Astrocyte of the spinal cord (primary cell): ENCODE results near the gene CADM2.

Experiments
- DNase-seq: peaks from one replicate; pipeline ENCODE4 v3.0.0; 2011; ENCODE audit warnings: low read depth, low spot score
- H3K4me3 ChIP-seq: 2 replicates; pipeline ENCODE4 v1.5.1; 2011; ENCODE audit warnings: low read depth, mild to moderate bottlenecking, low read length, moderate library complexity
- in situ Hi-C: cut with HindIII; loops from 2 replicates; pipeline ENCODE4 v1.10.0; 2017; ENCODE audit warnings: low sequenced_read_pairs
- TF ChIP-seq, protein P1 (sequence below): IDR thresholded peaks from 2 replicates; pipeline ENCODE4 v1.5.1; 2012; ENCODE audit warnings: low read depth, mild to moderate bottlenecking, low read length, inconsistent platforms

Gene CADM2

DNA sequence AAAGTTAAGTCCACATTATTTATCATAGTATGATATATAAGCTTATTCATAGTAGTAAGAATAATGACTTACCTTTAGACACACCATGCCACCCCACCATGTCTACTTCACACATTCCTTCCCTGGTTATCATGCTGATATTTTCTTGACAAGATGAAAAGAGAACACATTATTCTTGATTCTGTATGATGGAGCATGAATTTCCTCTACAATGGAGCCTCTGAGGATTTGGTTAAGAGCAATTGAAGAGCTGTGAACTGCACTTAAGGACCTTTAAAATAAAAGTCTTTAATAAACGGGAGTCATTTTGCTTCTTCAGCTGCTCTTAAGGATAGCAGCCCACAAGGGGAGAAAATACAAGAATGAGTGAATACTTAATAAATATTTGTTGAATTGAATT, 226.7 kb downstream of the CADM2 start:
- TF ChIP-seq, protein P1, sequence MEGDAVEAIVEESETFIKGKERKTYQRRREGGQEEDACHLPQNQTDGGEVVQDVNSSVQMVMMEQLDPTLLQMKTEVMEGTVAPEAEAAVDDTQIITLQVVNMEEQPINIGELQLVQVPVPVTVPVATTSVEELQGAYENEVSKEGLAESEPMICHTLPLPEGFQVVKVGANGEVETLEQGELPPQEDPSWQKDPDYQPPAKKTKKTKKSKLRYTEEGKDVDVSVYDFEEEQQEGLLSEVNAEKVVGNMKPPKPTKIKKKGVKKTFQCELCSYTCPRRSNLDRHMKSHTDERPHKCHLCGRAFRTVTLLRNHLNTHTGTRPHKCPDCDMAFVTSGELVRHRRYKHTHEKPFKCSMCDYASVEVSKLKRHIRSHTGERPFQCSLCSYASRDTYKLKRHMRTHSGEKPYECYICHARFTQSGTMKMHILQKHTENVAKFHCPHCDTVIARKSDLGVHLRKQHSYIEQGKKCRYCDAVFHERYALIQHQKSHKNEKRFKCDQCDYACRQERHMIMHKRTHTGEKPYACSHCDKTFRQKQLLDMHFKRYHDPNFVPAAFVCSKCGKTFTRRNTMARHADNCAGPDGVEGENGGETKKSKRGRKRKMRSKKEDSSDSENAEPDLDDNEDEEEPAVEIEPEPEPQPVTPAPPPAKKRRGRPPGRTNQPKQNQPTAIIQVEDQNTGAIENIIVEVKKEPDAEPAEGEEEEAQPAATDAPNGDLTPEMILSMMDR: no peak
- H3K4me3 ChIP-seq: no peak overlapping the region
- DNase-seq: no peak
- in situ Hi-C loops: no loop called here

- TF ChIP-seq, protein P1: no peak
- in situ Hi-C loops: no loop called here
- no peak for DNase-seq
Measured at GRCh38 chr3:85189731-85190130, 230.9 kb downstream of the CADM2 start.

DNA sequence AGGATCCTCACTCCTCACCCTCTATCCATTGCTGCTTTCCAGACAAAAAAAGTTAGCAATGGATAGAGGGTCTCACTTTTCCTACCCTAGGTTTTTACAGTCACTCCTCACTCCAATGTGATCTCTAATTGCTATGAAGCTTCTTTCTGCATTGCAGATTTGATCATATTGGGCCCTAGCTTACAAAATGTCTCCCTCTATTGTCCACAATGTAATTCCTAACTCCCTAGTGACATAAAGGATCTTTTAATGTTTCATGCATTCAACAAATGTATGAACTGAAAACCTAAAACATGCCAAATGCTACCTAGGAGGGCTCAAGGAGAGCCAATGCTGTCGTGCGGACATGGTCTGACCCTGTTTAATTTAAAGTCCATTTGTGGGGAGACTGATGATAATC, 234.8 kb downstream of the CADM2 start:
- in situ Hi-C loops: no loop called here
- DNase-seq: no peak
- TF ChIP-seq, protein P1: no peak
- no peak overlapping the region for H3K4me3 ChIP-seq

More at GRCh38 chr3:85189731-85190130, 230.9 kb downstream of the CADM2 start:
- H3K4me3 ChIP-seq: no peak overlapping the region

GRCh38 chr3:85208650-85209049, 249.9 kb downstream of the CADM2 start:
- no peak overlapping the region for H3K4me3 ChIP-seq
- in situ Hi-C loops: no loop called here
- DNase-seq: no peak
- TF ChIP-seq, protein P1: no peak

DNA sequence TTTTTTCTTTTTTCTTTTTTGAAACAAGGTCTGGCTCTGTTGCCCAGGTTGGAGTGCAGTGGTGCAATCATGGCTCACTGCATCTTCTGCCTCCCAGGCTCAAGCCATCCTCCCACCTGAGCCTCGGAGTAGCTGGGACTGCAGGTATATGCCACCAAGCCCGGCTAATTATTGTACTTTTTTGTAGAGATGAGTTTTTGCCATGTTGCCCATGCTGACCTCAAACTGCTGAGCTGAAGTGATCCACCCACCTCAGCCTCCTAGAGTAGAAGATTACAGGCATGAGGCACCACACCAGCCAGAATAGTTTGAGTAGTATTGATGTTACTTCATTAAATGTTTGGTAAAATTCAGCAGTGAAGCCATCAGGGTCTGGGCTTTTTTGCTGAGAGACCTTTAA, 251.8 kb downstream of the CADM2 start:
- no peak overlapping the region for H3K4me3 ChIP-seq
- in situ Hi-C loops: no loop called here
- no peak for DNase-seq
- TF ChIP-seq, protein P1: no peak

DNA sequence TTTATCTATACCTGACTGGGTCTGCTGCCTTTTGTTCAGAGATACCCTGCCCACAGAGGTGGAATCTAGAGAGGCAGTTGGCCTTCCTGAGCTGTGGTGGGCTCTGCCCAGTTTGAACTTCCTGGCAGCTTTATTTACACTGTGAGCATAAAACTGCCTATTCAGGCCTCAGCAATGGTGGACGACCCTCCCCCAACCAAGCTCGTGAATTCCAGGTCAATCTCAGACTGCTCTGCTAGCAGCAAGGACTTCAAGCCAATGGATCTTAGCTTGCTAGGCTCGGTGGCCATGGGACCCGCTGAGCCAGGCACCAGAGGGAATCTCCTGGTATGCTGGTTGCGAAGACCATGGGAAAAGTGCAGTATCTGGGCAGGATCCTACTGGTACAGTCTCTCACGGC, 270.2 kb downstream of the CADM2 start:
- no peak for DNase-seq
- no peak overlapping the region for H3K4me3 ChIP-seq
- TF ChIP-seq, protein P1: no peak
- in situ Hi-C loops: no loop called here

GRCh38 chr3:85244091-85244490, 285.3 kb downstream of the CADM2 start:
- DNase-seq: no peak
- TF ChIP-seq, protein P1: no peak
- H3K4me3 ChIP-seq: no peak overlapping the region
- in situ Hi-C loops: no loop called here
